Measurements from ENCODE around the gene INPPL1. TPM values are rescaled to one million over a fixed set of nuclear protein-coding genes. Genes with fewer than 3 reads are reported as not detected.

The INPPL1 gene
- total RNA-seq, 1 experiment from 2014 or later, result 214 TPM

DNA sequence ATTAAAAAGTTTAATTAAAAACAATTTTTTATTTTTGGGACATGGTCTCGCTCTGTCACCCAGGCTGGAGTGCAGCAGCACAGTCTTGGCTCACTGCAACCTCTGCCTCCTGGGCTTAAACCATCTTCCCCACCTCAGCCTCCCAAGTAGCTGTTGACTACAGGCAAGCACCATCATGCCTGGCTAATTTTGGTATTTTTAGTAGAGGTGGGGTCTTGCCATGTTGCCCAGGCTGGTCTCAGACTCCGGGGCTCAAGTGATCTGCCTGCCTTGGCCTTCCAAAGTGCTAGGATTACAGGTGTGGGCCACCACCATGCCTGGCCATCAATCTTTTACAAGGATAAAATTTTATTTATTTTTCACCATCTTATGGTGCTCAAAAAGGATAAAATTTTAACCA is 62.7 kb downstream of the INPPL1 start:
- Histone ChIP-seq H2BK15ac (ENCODE audit: low read depth, low read length) (no peak overlapping the region), H3K18ac (ENCODE audit: insufficient read length, low read depth, low read length) (no peak overlapping the region), H3K4me2 (ENCODE audit: insufficient read depth, insufficient read length, low read length) (no peak overlapping the region), H3K9ac (ENCODE audit: extremely low read depth, insufficient read length, low read length) (no peak overlapping the region), H2AFZ (ENCODE audit: low read length) (no peak overlapping the region), H3K23me2 (ENCODE audit: insufficient read length, low read depth, low read length, poor library complexity, severe bottlenecking) (no peaks in the 10 kb centered on the region), H3K4me1 (ENCODE audit: insufficient read depth, low read length) (no peaks in the 10 kb centered on the region; the same call in 1 of the 2 replicates), H4K5ac (ENCODE audit: insufficient read length, low read depth, low read length) (no peak overlapping the region), H3T11ph (ENCODE audit: low read length) (no peak overlapping the region), H3K27me3 (ENCODE audit: insufficient read depth, low read length) (no peaks in the 10 kb centered on the region), H2BK20ac (ENCODE audit: low read depth, low read length, poor library complexity, severe bottlenecking) (no peak overlapping the region), H2BK5ac (ENCODE audit: insufficient read length, low read length) (no peak overlapping the region), H2AK5ac (ENCODE audit: insufficient read length, low read length) (no peak overlapping the region), H3K79me2 (ENCODE audit: insufficient read depth, low read length) (no peaks in the 10 kb centered on the region), H3K27ac (ENCODE audit: insufficient read length, low read depth, low read length) (no peak overlapping the region), H3K56ac (ENCODE audit: insufficient read length, low read depth, low read length) (no peak overlapping the region), H3K9me3 (ENCODE audit: control insufficient read depth, low read depth, low read length) (no peaks in the 10 kb centered on the region), H2BK12ac (ENCODE audit: insufficient read length, low read depth, low read length) (no peak overlapping the region), H3K23ac (ENCODE audit: insufficient read length, low read depth, low read length) (no peak overlapping the region), H3K4ac (ENCODE audit: low read depth, low read length) (no peak overlapping the region), H3K14ac (ENCODE audit: insufficient read depth, low read length) (no peak overlapping the region), H4K91ac (ENCODE audit: insufficient read length, low read depth, low read length) (no peak overlapping the region), H4K8ac (replicated peaks; ENCODE audit: insufficient read length, low read depth, low read length) (no peak overlapping the region), H4K20me1 (ENCODE audit: control insufficient read depth, insufficient read depth, insufficient read length) (no peaks in the 10 kb centered on the region), H2BK120ac (ENCODE audit: low read depth, low read length, poor library complexity, severe bottlenecking) (no peak overlapping the region), H3K79me1 (ENCODE audit: insufficient read depth, low read depth, low read length, poor library complexity, severe bottlenecking) (no peaks in the 10 kb centered on the region)
- peaks cover 2 to 3% of the 10 kb centered on the region in 2 experiments; a peak in 3 of 4 replicates for H3K4me1 Mint-ChIP-seq
- no peak overlapping the region for H3K27ac Mint-ChIP-seq
- H3K4me3 Mint-ChIP-seq, result no peak overlapping the region
- TF ChIP-seq, protein P1, sequence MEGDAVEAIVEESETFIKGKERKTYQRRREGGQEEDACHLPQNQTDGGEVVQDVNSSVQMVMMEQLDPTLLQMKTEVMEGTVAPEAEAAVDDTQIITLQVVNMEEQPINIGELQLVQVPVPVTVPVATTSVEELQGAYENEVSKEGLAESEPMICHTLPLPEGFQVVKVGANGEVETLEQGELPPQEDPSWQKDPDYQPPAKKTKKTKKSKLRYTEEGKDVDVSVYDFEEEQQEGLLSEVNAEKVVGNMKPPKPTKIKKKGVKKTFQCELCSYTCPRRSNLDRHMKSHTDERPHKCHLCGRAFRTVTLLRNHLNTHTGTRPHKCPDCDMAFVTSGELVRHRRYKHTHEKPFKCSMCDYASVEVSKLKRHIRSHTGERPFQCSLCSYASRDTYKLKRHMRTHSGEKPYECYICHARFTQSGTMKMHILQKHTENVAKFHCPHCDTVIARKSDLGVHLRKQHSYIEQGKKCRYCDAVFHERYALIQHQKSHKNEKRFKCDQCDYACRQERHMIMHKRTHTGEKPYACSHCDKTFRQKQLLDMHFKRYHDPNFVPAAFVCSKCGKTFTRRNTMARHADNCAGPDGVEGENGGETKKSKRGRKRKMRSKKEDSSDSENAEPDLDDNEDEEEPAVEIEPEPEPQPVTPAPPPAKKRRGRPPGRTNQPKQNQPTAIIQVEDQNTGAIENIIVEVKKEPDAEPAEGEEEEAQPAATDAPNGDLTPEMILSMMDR (conservative IDR thresholded peaks at IDR 0.05), result no peak
- no peak for DNase-seq
- no CpG with 5 or more reads among the region's 2 CpGs for WGBS (ENCODE audit: extremely low coverage, insufficient read length, low lambda C conversion rate)
- no peaks in the 10 kb centered on the region for H3K36me3 Mint-ChIP-seq (ENCODE audit: insufficient read depth in 1 of 3, low read depth in 3 of 3)
- H3K9me3 Mint-ChIP-seq, result no peaks in the 10 kb centered on the region
- H3K27me3 Mint-ChIP-seq (ENCODE audit: low read depth), result peaks cover 2% of the 10 kb centered on the region

Other genes with a start within 250 kb of the INPPL1 start
- gene IL18BP, start 225.9 kb upstream of the INPPL1 start, total RNA-seq (2021), result 10.2 and 10.6 TPM in 2 replicates
- 127 and 136 TPM in 2 replicates for gene NUMA1, start 144.2 kb upstream of the INPPL1 start, total RNA-seq (2021)
- 3.1 and 6.4 TPM in 2 replicates for gene LRRC51, start 143.9 kb upstream of the INPPL1 start, total RNA-seq (2021)
- 96.2 and 96.3 TPM in 2 replicates for gene LAMTOR1, start 121.5 kb upstream of the INPPL1 start, total RNA-seq (2021)
- gene TOMT, start 118.8 kb upstream of the INPPL1 start, total RNA-seq (2021), result not detected in 2 replicates
- 72.6 and 79.3 TPM in 2 replicates for gene ANAPC15, start 112.1 kb upstream of the INPPL1 start, total RNA-seq (2021)
- gene FOLR3, start 89.0 kb upstream of the INPPL1 start, total RNA-seq (2021), result not detected in 2 replicates
- gene FOLR1, start 32.6 kb upstream of the INPPL1 start, total RNA-seq (2021), result 0.92 and 1.2 TPM in 2 replicates
- not detected in 2 replicates for gene FOLR2, start 8.0 kb upstream of the INPPL1 start, total RNA-seq (2021)
- gene PHOX2A, start 19.4 kb downstream of the INPPL1 start, total RNA-seq (2021), result 1.1 and 1.4 TPM in 2 replicates
- gene CLPB, start 209.8 kb downstream of the INPPL1 start, total RNA-seq (2021), result 26.2 and 26.6 TPM in 2 replicates